Fibroblast of the aortic adventitia (primary cell): ENCODE results near the gene GSTO1. TPM values are rescaled to one million over a fixed set of nuclear protein-coding genes. Genes with fewer than 3 reads are reported as not detected.
"Not testable (repeated sequence)": the region's sequence is repeated elsewhere in the genome, so short reads cannot be mapped to it uniquely, and the experiment has no call there.

ENCODE experiments used
- DNase-seq: peaks from one replicate; pipeline ENCODE4 v3.0.0-alpha.2; 2010; ENCODE audit warnings: low read depth
- H3K4me3 ChIP-seq: 2 replicates; pipeline ENCODE4 v1.5.1; 2011; ENCODE audit warnings: low read depth, mild to moderate bottlenecking, control low read depth, low read length, moderate library complexity
- CTCF ChIP-seq: IDR thresholded peaks from 2 replicates; pipeline ENCODE4 v1.5.1; 2011; ENCODE audit warnings: mild to moderate bottlenecking, low read length, control low read depth, inconsistent platforms; ENCODE audit not compliant: insufficient read depth
- total RNA-seq: library from RNA; depleted of rRNA; stranded (reverse); fragments of >200 nt; gene quantifications from 2 replicates; pipeline ENCODE4 v1.2.3, GENCODE V29; 2012; ENCODE audit warnings: low replicate concordance

The GSTO1 gene
- total RNA-seq, 1 donor: 260 TPM

- no peak for TF ChIP-seq CTCF
- no peak overlapping the region for H3K4me3 ChIP-seq
- DNase-seq: no peak
Observed at GRCh38 chr10:104240078-104240477, 14.6 kb upstream of the GSTO1 start.

DNA sequence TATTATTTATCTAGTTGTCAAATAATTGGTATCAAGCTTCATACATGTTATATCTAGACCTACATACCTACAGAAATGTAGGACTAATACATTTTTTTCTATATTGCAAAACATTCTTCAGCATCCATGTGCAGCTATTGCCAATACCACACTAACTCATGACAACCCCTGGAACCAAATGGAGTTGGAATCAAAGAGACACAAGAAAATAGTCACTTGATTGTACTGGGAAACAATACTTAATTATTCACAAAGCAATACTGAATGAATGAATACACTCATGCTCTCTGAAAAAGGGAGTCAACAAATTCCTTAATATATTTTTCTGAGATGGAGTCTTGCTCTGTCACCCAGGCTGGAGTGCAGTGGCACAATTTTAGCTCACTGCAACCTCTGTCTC, 12.1 kb upstream of the GSTO1 start:
- TF ChIP-seq CTCF: no peak
- H3K4me3 ChIP-seq: no peak overlapping the region
- DNase-seq: no peak

- not testable (repeated sequence) for DNase-seq, H3K4me3 ChIP-seq
Observed at GRCh38 chr10:104243009-104243408, 11.7 kb upstream of the GSTO1 start.

DNA sequence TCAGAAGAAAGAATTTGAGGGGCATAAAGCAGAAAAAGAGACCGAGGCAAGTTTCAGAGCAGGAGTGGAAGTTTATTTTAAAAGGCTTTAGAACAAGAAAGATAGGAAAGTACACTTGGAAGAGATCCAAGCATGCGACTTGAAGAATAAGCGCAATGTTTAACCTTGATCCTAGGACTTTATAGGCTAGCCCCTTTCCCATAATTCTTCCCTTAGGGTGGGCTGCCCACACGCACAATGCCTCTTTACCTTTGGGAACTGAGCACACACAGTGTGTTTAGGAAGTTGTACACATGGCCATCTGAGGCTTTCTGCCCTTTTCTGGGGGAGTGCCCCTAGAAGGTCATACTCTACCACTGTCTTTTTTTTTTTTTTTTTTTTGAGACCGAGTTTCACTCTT, 11.2 kb upstream of the GSTO1 start:
- no peak overlapping the region for H3K4me3 ChIP-seq
- no peak for DNase-seq
- no peak for TF ChIP-seq CTCF

DNA sequence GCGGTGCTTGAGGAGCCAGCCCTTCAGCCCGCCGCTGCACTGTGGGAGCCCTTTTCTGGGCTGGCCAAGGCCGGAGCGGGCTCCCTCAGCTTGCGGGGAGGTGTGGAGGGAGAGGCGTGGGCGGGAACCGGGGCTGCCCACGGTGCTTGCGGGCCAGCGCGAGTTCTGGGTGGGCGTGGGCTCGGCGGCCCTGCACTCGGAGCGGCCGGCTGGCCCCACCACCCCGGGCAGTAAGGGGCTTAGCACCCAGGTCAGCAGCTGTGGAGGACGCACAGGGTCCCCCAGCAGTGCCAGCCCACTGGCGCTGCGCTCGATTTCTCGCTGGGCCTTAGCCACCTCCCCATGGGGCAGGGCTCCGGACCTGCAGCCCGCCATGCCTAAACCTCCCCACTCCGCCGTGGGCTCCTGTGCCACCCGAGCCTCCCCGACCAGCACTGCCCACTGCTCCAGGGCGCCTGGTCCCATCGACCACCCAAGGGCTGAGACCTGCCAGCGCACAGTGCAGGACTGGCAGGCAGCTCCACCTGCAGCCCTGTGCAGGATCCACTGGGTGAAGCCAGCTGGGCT, 9.5 kb upstream of the GSTO1 start:
- no peak overlapping the region for H3K4me3 ChIP-seq
- TF ChIP-seq CTCF: no peak
- DNase-seq: no peak

DNA sequence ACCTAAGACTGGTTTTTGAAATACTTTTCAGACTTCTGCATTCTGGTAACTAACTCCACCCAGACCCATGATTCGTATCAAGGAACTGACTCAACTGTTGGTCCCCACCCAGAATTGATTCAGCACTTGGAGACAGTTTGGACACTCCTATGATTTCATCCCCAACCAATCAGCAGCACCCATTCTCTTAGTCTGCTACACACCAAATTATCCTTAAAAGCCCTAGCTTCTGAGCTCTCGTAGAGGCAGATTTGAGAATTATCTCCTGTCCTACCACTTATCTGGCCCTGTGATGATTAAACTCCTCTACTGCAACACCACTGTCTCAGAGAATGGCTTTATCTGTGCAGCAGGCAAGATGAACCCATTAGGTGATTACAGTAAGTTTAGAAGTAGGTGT, 7.7 kb upstream of the GSTO1 start:
- no peak for TF ChIP-seq CTCF
- DNase-seq: peak; percentile 89

DNA sequence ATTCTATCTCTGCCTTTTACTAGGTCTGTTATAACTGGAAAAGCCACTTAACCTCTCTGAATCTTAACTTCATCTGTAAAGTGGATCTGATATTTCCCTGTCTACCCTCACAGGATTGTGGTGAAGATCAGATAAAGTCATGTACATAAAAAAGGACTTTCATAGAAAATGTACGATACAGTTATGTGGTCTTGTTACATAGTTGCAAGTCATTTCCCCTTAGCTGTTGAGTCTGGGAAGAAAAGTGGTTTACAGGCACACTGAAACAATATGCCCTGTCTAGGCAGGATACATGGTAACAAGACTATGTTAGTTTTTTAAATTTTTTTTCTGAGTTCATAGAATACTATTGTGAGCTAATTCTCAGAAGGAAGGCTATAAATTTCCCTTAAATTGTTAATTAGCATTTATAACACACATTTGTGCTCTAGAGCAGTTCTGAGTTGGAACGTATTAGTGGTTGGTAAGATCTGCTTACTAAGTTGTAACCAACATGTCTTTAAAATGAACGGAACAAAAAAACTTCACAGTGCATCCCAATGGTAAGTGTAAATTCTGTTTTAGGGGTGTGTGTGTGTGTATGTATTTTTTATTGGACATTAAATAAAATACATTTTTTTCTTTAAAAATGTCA, 7.1 kb upstream of the GSTO1 start:
- TF ChIP-seq CTCF: no peak
- DNase-seq: no peak
- H3K4me3 ChIP-seq: no peak overlapping the region

More for the DNA sequence above, 7.7 kb upstream of the GSTO1 start:
- no peak overlapping the region for H3K4me3 ChIP-seq

DNA sequence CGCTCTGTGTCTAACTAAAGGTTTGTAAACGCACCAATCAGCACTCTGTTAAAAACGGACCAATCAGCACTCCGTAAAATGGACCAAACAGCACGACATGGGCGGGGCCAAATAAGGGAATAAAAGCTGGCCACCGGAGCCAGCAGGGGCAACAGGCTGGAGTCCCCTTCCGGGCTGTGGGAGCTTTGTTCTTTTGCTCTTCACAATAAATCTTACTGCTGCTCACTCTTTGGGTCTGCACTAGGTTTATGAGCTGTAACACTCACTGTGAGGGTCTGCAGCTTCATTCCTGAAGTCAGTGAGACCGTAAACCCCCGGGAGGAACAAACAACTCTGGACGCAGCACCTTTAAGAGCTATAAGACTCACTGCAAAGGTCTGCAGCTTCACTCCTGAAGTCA, 5.8 kb upstream of the GSTO1 start:
- DNase-seq, H3K4me3 ChIP-seq: not testable (repeated sequence)
